COR-L47 (cell line): Measurements from ENCODE around the gene MOB3A.

Source experiments
- DNase-seq: peaks from one replicate; lab custom pipeline; 2025; lab: John Stamatoyannopoulos, UW

MOB3A gene

DNA sequence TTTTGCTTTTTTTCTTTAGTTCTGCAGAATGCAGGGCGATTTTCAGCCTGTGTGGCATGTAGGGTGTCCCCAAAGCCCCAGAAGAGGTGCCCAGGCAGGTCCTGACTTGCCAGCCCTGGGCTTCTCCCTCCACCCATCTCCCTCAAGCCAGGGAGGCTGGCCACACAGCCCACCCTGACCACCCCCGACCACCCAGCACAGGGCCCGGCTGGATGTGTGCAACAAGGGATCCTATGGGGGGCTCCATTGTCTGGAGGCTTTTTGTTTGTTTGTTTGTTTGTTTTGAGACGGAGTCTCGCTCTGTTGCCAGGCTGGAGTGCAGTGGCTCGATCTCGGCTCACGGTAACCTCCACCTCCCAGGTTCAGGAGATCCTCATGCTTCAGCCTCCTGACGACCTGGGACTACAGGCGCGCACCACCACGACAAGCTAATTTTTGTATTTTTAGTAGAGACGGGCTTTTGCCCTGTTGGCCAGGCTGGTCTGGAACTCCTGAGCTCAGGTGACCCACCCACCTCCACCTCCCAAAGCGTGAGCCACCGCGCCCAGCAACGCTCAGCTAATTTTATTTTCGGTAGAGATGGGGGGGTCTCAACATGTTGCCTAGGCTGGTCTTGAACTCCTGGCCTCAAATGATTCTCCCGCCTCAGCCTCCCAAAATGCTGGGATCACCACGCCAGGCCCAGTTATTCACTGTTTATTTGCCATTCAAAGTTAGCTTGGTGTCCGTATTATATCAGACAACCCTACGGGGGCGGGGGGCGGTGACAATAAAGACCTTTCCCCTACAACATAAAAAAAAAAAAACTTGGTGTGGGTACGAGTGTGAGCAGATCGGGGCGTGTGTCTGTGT, 37.3 kb downstream of the MOB3A start:
- no peak for DNase-seq

- DNase-seq, result no peak
These were observed 38.3 kb downstream of the MOB3A start for GRCh38 chr19:2057484-2058469.

GRCh38 chr19:2056837-2057192, 39.3 kb downstream of the MOB3A start:
- no peak for DNase-seq

GRCh38 chr19:2055931-2056836, 39.9 kb downstream of the MOB3A start:
- DNase-seq, result peak; percentile 25

DNA sequence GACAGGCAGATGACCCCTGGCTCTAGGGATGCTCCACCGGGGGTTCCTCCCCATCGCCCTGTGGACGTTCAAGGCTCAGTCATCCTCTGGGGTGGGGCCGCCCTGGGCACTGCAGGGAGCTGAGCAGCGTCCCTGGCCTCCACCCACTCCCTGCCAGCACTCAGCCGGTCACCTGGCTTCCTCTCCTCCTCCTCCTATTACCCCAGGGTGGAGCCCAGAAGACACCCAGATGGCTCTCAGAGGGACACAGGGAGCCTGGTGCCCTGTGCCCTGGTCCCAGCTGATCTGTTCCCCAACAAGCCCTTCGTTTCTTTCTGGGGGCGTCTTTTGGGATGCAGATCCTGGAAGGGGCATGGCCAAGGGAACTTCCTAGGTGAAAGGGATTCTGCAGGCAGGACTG, 41.4 kb downstream of the MOB3A start:
- peak; percentile 24 for DNase-seq

DNA sequence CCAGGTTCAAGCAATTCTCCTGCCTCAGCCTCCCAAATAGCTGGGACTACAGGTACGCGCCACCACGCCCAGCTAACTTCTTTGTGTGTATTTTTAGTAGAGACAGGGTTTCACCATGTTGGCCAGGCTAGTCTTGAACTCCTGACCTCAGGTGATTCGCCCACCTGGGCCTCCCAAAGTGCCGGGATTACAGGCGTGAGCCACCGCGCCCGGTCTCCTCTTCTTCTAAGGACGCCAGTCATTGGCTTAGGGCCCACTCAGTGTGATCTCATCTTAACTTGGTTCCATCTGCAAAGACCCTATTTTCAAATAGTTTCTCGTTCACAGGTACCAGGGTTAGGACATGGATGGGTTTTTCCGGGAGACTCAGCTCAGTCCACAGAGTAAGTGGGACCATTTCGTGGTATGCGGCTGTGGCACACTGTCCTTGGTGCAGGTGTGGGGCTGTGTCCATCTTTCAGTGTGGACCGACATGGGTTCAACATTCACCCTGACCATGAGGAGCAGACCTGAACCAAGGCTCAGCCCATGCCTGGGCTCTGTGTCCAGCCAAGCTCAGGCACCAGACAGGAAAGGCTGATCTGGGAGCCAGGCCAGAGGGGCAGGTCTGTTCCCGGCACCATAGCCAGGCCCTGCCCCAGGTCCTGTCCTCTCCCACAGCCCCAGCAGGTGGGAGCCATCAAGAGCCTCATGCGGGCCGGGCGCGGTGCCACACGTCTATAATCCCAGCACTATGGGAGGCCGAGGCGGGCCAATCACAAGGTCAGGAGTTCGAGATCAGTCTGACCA, 42.3 kb downstream of the MOB3A start:
- DNase-seq, result no peak

DNA sequence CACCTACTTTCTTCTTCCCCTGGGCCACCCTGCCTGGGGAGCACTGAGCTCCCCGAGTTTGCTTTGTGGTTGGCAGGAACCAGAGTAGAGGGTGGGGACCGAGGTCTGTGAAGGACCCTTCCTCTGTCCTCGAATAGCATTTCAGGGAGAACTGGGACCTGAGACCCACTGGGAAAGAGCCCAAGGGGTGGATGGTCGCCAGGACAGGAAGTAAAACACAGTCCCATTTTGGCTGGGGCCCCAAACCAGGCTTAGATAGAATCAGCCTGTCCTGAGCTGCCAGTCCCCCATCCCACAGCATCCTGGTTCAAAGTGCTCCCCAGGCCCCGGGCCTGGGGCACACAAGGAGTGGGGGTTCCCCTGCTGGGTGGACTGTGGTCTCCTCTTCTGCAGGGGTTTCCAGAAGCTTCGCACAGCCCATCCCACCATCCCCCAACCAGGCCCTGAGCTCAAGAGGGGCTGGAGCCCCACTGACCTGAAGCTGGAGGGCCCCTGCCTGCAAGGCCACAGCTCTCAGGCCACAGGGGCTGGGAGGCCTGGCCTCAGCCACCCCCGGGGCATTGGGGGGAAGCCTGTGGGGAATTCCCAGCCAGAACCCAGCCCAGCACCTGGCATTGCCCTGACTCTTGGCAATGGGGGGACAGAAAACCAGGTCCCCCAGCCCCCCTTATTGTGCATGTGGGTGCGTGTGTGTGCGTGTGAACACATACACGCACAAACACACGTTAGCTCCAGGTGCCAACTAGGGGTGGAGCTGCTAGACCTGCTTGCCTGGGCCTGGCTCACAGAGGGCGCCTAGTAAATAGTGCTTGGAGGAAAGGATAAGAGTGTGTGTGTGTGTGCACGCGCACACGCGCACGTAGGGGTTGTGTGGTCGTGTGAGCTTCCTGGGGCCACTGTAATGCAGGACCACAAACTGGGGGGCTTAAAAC, 44.1 kb downstream of the MOB3A start:
- no peak for DNase-seq

GRCh38 chr19:2050991-2051772, 44.9 kb downstream of the MOB3A start, which contains the start of gene MKNK2:
TSS of gene MKNK2 (minus strand) at chr19:2051244. CDS start at chr19:2050851, 393 bp downstream.
- peak; percentile 74 for DNase-seq

DNA sequence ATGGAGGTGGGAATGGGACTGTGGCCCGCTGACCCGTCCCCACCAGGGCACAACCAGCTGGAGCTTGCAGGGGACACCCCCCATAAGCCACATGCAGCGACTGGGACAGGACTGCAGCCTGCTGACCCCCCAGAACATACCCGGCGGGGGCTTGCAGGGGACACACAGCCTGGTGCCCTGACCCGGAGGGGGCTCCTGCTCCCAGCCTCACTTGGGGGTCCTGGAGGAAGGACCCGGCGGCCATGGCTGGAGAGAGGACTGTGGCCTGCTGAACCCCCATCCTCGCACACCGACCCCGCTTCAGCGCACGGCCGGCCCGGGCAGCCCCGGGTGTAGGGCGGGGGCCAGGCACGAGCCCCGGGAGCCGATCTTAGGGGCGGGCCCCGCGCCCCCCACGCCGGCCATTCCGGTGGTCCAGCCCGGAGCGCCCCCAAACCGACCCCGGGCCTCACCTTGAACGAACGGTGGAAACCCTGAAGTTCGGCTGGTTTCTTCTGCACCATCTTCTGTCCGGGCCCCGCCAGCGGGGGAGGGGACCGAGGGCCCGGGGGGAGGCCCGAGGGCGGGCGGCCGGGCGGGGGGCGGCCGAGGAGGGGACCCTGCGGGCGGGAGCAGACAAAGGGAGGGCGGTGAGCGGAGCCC, 45.7 kb downstream of the MOB3A start:
- DNase-seq, result no peak

DNA sequence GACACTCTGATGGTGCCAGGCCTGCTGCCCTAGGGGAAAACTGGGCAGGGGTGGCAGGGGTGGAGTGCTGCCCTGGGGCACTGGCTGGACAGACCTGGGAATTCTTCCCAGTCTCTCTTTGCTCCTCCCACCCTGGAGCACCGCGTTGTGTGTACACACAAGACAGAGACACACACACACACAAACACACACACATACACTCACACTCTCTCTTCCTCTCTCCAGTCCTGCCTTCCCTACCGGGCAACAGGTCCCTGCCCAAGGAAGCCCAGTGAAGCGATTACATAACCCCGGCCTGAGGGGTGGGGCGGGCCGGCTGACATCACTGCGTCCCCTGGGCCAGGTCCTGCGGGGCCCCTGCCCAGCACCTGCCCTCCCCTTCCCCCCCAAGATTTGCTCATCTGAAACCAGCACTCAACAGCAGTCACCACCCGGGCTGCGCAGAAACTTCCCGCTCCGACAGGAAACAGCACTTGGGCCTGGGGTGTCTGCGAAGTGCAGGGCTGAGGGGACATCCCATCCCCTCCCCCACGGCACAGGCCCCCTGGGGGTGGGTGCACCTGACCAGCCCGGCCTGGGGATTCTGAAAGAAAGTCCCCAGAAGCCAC, 46.3 kb downstream of the MOB3A start:
- peak; percentile 28 for DNase-seq

- no peak for DNase-seq
These were observed 47.0 kb downstream of the MOB3A start for GRCh38 chr19:2048959-2049740.

DNA sequence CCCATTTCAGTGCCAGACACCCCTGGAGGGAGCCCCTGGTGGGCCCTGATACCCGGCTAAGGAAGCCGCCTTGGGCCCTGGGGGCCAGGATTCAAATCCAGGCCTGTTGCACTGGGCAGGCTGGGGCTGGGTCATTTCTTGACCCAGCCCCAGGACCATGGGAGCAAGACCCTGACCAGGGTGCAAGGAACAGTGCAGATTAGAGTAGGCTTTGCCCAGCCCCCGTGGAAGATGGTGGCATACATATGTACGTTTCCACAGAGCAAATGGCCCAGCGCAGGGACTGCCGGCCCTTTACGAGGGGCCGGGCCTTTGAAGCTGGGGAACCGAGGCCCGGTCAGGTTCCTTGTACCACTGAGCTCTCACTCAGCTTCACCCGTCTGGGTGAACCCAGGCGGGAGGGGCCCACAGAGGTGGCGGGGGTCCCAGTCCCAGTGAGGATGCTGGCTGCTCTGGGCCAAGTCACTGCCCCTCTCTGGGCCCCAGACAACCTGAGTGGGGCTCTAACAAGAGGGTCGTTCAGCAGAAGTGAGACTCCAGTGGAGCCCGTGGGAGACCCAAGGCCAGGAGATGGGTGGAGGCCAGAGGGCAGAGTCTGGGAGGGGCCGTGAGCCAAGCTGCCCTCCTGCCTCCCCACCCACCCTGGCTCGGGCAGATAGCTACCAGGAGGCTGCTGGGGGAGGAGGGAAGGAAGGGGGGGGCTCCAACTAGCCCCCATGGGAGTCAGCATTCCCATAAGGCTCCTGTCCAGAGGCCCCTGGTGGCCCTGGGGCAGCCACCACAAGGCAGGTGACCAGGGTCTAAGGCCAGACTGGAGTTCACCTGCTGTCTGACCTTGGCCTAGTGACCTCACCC, 47.8 kb downstream of the MOB3A start:
- no peak for DNase-seq

DNA sequence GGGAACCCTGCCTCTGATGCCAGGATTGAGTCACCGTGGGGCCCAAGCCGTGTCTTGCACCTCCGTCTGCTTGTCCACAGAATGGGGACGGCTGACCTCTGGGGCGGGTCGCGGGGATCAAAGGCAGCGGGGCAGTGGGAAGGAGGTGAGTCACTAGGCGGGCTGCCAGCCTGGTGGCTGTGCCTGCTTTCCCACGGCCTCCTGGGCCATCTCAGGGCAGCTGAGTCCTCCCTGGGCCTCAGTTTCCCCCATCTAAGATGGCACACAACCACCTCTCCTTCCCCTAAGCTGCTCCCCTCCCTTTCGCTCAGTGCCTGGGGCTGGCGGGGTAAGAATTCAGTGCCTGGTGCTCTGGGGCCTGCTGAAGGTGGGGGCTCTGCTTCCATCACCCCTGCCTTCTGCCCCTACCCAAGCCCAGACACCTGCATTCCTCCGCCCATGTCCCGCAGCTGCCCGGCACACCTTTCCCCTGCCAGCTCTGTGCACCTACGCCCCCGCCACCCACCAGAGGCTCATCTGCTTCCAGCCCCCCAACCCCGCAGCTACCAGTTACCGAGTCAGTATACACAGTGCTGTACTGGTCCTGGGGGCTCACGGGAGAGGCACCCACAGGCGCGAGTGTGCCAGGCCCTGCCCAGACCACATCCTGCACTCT, 48.5 kb downstream of the MOB3A start:
- DNase-seq, result no peak

DNA sequence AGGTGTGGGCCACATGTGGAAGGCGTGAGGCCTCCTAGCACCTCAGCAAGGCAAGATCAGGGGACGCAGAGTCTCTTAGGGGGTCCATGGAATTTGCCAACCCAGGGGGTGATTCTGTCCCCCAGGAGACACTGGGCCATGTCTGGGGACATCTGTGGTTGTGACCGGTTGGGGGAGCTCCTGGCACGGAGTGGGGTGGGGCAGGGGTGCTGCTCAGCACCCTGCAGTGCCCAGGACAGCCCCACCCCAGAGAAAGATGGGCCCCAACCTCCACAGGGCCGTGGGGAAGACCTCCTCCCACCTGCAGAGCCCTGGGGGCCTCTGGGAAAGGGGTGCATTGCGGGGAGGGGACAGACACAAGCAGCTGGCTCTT, 49.1 kb downstream of the MOB3A start:
- DNase-seq, result no peak

DNA sequence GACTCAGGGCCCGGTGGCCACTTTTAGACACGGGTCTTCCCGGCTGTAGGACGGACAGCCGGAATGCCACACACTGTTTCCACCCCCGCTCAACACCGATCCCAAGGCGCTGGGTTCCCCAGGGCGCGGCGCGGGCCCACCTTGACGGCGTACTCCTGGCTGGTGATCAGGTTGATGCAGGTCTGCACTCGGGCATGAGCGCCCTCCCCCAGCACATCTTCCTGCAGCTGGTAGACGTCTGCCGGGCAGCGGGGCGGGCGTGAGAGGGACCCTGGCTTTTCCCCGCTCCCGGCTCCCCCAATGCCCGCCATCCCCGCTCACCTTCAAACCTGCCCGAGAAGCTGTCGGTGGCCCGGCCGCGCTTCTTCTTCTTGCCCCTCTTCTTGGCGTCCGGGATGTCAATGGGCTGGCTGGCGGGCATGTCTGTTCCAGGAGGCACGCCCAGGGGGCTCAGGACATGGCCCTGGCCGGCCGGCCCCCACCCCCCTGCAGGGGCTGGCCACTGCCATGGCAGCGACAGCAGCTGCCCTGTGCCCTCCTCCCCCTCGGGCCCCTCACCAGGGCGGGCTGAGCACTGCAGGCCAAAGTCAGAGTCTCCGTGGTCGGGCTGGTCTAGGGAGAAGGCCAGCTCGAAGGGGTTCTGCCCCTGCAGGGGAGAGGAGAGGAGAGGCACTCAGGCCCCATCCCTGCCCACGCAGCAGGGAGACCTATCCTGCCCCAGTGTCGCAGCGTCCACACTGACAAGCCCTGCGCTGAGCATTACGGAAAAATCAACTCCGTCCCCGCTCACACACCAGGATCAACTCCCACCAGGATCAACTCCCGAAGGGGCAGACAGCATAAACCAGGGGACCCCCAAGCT, 49.8 kb downstream of the MOB3A start:
- no peak for DNase-seq
